Panc1 (cell line): ENCODE results near the gene FAM174C.

Experiments used
- CTCF ChIP-seq: fragments of 450-650 bp; IDR thresholded peaks from 2 replicates; pipeline ENCODE4 v1.5.1; 2017; ENCODE audit warnings: mild to moderate bottlenecking
- POLR2AphosphoS5 ChIP-seq: IDR thresholded peaks from 2 replicates; pipeline ENCODE4 v1.6.1; 2012; ENCODE audit warnings: mild to moderate bottlenecking, low read depth, low read length, moderate library complexity

GRCh38 chr19:1261798-1262622 is 13.3 kb upstream of the FAM174C start:
- TF ChIP-seq CTCF (no peak), POLR2AphosphoS5 (peak; percentile 61)
